Activated T-cell treated with anti-CD3 and anti-CD28 coated beads, Interleukin-2, amount 50 U/mL, for 72 hours (primary cell): ENCODE data around the gene GBP3. TPM values are rescaled to one million over a fixed set of nuclear protein-coding genes. Genes with fewer than 3 reads are reported as not detected.
"Not testable (repeated sequence)": the region's sequence is repeated elsewhere in the genome, so short reads cannot be mapped to it uniquely, and the experiment has no call there.

Experiments
- ATAC-seq, 2 donors: fragments of 150-1000 bp; cut with Tn5 transposase; replicated peaks in 1 of 2; 2 replicates each; pipeline ENCODE4 v1.10.0; 2021; ENCODE audit warnings: moderate library complexity in 2 of 2, mild to moderate bottlenecking in 1 of 2
- DNase-seq, 2 donors: peaks; one replicate each; pipeline ENCODE4 v3.0.0; 2021 to 2022; ENCODE audit warnings: mixed read lengths in 1 of 2
- H3K27ac Mint-ChIP-seq: one replicate; pipeline ENCODE4 v1.8.0; 2022; ENCODE audit warnings: mild to moderate bottlenecking, moderate library complexity, mixed read lengths
- H3K27me3 Mint-ChIP-seq: one replicate; pipeline ENCODE4 v1.8.0; 2022; ENCODE audit warnings: low read depth, mixed read lengths
- H3K36me3 Mint-ChIP-seq, 2 donors: one replicate each; pipeline ENCODE4 v1.8.0; 2022; ENCODE audit warnings: mixed read lengths in 2 of 2, mild to moderate bottlenecking in 1 of 2; ENCODE audit not compliant: insufficient read depth in 2 of 2
- H3K4me1 Mint-ChIP-seq: one replicate; pipeline ENCODE4 v1.8.0; 2022; ENCODE audit warnings: low read depth, mixed read lengths
- H3K4me3 Mint-ChIP-seq, 2 donors: one replicate each; pipeline ENCODE4 v1.8.0; 2022; ENCODE audit warnings: mild to moderate bottlenecking in 2 of 2, mixed read lengths in 2 of 2, moderate library complexity in 2 of 2
- H3K9me3 Mint-ChIP-seq, 2 donors: one replicate each; pipeline ENCODE4 v1.8.0; 2022; ENCODE audit warnings: mixed read lengths in 2 of 2
- total RNA-seq, 2 donors: library from RNA; stranded (reverse); gene quantifications; one replicate each; pipeline ENCODE4 v1.2.3, GENCODE V29; 2022

GBP3 gene
- 1 to 10 TPM; 7.1 to 9.0 TPM for total RNA-seq

GRCh38 chr1:89022167-89022959, at the start of gene GBP3:
Gene GBP3, minus strand, starts transcription at chr1:89022866. Its CDS starts 2,145 bp downstream, at chr1:89020721.
- H3K36me3 Mint-ChIP-seq: peaks cover 19 to 30% of the 10 kb centered on the region in 2 donors
- peak within 1 kb of the TSS; percentile 85 to 99 for H3K4me3 Mint-ChIP-seq
- peak within 1 kb of the TSS; percentile 98 for H3K27ac Mint-ChIP-seq
- H3K9me3 Mint-ChIP-seq: peaks cover 4 to 7% of the 10 kb centered on the region in 2 donors
- peaks cover 60% of the 10 kb centered on the region for H3K4me1 Mint-ChIP-seq
- no peaks in the 10 kb centered on the region for H3K27me3 Mint-ChIP-seq
- peak; percentile 84 to 85 for ATAC-seq
- no peak for DNase-seq

DNA sequence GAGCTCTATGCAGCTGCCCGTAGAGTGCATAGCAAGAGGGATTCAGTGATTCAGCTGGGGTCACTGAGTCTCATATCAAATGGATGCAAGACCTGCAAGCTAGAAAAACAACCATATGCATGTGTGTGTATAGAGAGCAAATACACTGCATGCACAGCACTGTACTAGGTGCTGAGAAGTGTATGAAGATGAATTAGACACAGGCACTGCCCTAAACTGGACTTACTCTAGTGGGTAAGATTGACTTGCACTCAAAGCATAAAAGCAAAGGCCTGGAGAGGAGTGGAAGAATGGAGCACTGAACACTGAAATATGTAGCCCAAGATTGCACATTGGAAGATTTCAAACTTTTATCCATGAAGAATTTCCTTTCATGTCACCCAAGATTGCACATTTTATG, 47.8 kb upstream of the GBP3 start:
- Mint-ChIP-seq H3K4me3 (peak overlapping the region; percentile 72 to 91), H3K36me3 (peaks cover 9 to 13% of the 10 kb centered on the region in 2 donors), H3K4me1 (peaks cover 31% of the 10 kb centered on the region), H3K27ac (peak overlapping the region; percentile 96), H3K27me3 (no peaks in the 10 kb centered on the region), H3K9me3 (peaks cover 8 to 15% of the 10 kb centered on the region in 2 donors)
- DNase-seq (no peak), ATAC-seq (peak; percentile 19 to 49)

GRCh38 chr1:89069951-89070350, 47.3 kb upstream of the GBP3 start:
- Mint-ChIP-seq H3K36me3 (peaks cover 11 to 15% of the 10 kb centered on the region in 2 donors), H3K4me1 (peaks cover 36% of the 10 kb centered on the region), H3K27me3 (no peaks in the 10 kb centered on the region), H3K9me3 (peaks cover 7 to 15% of the 10 kb centered on the region in 2 donors), H3K4me3 (peak overlapping the region; percentile 72 to 91), H3K27ac (peak overlapping the region; percentile 96)
- no peak for DNase-seq
- no peak for ATAC-seq

DNA sequence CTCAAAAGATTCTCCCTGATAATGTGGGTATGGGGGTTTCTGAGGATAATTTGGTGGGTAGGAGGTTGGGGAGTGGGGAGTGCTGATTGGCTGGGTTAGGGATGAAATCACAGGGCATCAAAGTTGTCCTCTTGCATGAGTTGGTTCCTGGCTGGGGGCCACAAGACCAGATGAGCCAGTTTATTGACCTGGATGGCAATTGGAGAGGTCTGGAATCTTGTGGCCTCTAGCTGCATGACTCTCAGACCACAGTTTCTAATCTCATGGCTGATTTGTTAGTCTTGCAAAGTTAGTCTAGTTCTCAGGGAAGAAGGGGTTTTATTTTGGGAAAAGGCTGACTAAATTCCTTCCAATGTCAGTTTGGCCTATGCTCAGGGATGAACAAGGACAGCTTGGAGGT, 45.6 kb upstream of the GBP3 start:
- Mint-ChIP-seq H3K36me3 (peaks cover 6 to 11% of the 10 kb centered on the region in 2 donors), H3K9me3 (peaks cover 0 to 3% of the 10 kb centered on the region in 2 donors), H3K4me1 (peaks cover 48% of the 10 kb centered on the region), H3K4me3 (peak overlapping the region in 1 of 2 donors; percentile 5), H3K27me3 (no peaks in the 10 kb centered on the region), H3K27ac (peak overlapping the region; percentile 31)
- DNase-seq (no peak), ATAC-seq (no peak)

DNA sequence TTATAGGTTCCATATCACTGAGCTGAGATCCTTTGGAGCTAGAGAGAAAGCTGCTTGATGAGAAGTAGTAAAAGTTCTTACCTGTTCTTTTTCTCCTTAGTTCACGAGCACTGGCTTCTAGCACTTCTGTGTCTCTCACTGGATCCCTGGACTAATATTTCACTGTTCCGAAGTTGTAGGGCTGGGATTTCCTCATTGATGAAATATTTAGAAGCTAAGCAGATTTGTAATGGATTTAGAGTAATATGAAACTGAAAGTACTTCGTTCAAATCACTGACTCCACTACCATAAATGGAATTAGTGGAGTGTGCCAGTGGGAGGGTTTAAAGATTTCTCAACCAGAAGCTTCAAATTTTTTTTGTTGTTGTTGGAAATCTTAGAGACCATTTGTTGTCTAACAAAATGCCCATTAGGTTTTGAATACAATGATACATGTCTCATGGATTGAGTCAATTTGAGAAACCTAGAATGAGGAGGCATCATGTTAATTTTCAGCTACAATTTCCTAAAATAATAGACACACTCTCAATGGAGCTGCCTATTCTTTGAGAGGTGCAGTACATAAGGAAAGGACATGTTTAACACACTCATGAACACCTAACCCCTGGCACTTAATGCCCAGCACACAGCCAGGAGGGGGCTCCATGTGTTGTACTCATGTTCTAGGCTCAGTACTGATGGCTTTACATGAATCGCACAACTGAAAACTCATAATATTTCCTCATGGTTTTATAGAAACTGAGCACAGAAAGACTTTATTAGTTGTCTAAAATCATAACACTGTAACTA, 42.6 kb upstream of the GBP3 start, which contains the start of gene GBP1:
Gene GBP1, minus strand, starts transcription at position 130 of the 790 bp plus-strand sequence. CDS start 1,974 bp downstream, outside the sequence.
- DNase-seq (peak in 1 of 2 donors; percentile 22), ATAC-seq (peak; percentile 67 to 74)
- peak within 1 kb of the TSS; percentile 100 for H3K27ac Mint-ChIP-seq
- H3K4me1 Mint-ChIP-seq: peaks cover 71% of the 10 kb centered on the region
- peak within 1 kb of the TSS; percentile 78 to 98 for H3K4me3 Mint-ChIP-seq
- no peaks in the 10 kb centered on the region for H3K27me3 Mint-ChIP-seq
- H3K36me3 Mint-ChIP-seq: peaks cover 9 to 13% of the 10 kb centered on the region in 2 donors
- no peaks in the 10 kb centered on the region for H3K9me3 Mint-ChIP-seq

DNA sequence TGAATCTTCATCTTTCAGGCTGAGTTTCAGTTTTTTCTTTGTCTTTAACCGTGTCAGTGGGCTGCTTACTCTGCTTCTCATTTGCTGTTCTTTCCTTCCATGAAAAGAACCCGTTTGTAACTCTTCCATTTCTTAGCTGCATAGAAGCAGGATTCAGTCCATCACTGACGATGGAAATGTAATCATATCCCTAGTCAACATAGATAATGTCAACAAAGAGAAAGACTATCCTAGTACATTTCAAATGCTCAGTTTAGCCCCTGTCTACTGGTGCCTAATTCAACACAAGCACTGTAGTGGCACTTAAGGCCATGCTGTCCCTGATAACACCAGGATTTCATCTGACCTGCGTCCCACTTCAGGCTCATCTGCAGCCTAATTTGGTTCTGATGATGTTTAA, 42.0 kb upstream of the GBP3 start:
- Mint-ChIP-seq H3K4me1 (peaks cover 65% of the 10 kb centered on the region), H3K27ac (peak overlapping the region; percentile 100), H3K4me3 (peak overlapping the region; percentile 78 to 98), H3K36me3 (peaks cover 9 to 16% of the 10 kb centered on the region in 2 donors), H3K9me3 (no peaks in the 10 kb centered on the region), H3K27me3 (no peaks in the 10 kb centered on the region)
- ATAC-seq: peak; percentile 50 to 61
- DNase-seq: no peak

GRCh38 chr1:89063094-89063493, 40.4 kb upstream of the GBP3 start:
- Mint-ChIP-seq H3K27ac (peak overlapping the region; percentile 100), H3K27me3 (no peaks in the 10 kb centered on the region), H3K9me3 (no peaks in the 10 kb centered on the region), H3K4me3 (peak overlapping the region; percentile 78 to 98), H3K4me1 (peaks cover 53% of the 10 kb centered on the region), H3K36me3 (peaks cover 13 to 25% of the 10 kb centered on the region in 2 donors)
- DNase-seq (no peak), ATAC-seq (no peak)

GRCh38 chr1:89060091-89060490, 37.4 kb upstream of the GBP3 start:
- H3K36me3 Mint-ChIP-seq: peaks cover 15 to 40% of the 10 kb centered on the region in 2 donors
- peaks cover 41% of the 10 kb centered on the region for H3K4me1 Mint-ChIP-seq
- no peaks in the 10 kb centered on the region for H3K9me3 Mint-ChIP-seq
- ATAC-seq (no peak), DNase-seq (no peak)
- H3K4me3 Mint-ChIP-seq: peak overlapping the region in 1 of 2 donors; percentile 95
- H3K27ac Mint-ChIP-seq: no peak overlapping the region
- H3K27me3 Mint-ChIP-seq: no peaks in the 10 kb centered on the region

GRCh38 chr1:89051955-89052312, 29.3 kb upstream of the GBP3 start:
- Mint-ChIP-seq H3K4me1 (peaks cover 6% of the 10 kb centered on the region), H3K27ac (no peak overlapping the region), H3K36me3 (peaks cover 12 to 45% of the 10 kb centered on the region in 2 donors), H3K27me3 (no peaks in the 10 kb centered on the region), H3K4me3 (no peak overlapping the region), H3K9me3 (no peaks in the 10 kb centered on the region)
- ATAC-seq (no peak), DNase-seq (no peak)

DNA sequence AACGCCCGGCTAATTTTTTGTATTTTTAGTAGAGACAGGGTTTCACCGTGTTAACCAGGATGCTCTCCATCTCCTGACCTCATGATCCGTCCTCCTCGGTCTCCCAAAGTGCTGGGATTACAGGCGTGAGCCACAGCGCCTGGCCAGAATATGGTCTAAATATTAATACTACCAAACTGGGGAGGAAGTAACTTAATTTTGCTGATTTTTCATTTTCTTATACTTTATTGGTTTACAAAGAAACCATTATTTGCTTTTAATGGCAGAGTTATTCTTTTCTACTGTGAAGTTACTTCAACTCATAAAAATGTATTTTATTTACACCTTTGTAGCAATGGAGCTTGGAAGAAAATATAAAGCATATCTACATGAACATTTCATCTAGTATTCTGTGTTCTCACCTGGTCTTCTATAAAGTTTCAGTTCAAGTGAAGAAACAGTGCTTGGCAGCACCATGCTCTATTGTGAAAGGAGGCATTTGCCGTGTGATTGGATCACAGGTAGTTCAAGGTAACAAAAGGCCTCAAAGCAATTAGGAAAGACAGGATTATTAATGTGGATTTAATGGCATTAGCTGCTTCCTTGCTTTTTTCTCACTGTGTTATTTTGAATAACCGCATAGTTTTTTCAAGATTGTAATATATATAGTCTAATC, 28.8 kb upstream of the GBP3 start:
- Mint-ChIP-seq H3K9me3 (no peaks in the 10 kb centered on the region), H3K4me3 (no peak overlapping the region), H3K27me3 (no peaks in the 10 kb centered on the region), H3K36me3 (peaks cover 12 to 40% of the 10 kb centered on the region in 2 donors), H3K27ac (no peak overlapping the region), H3K4me1 (peaks cover 6% of the 10 kb centered on the region)
- no peak for ATAC-seq
- no peak for DNase-seq

- H3K27me3 Mint-ChIP-seq: no peaks in the 10 kb centered on the region
- H3K4me3 Mint-ChIP-seq: no peak overlapping the region
- DNase-seq (no peak), ATAC-seq (no peak)
- H3K36me3 Mint-ChIP-seq: peaks cover 9 to 35% of the 10 kb centered on the region in 2 donors
- no peak overlapping the region for H3K27ac Mint-ChIP-seq
- H3K4me1 Mint-ChIP-seq: peaks cover 6% of the 10 kb centered on the region
- no peaks in the 10 kb centered on the region for H3K9me3 Mint-ChIP-seq
Measured at GRCh38 chr1:89050649-89051033, 28.0 kb upstream of the GBP3 start.

GRCh38 chr1:89049901-89050648, 27.4 kb upstream of the GBP3 start:
- H3K4me3 Mint-ChIP-seq, H3K4me1 Mint-ChIP-seq, H3K9me3 Mint-ChIP-seq, DNase-seq, H3K27me3 Mint-ChIP-seq, H3K27ac Mint-ChIP-seq, ATAC-seq: not testable (repeated sequence)
- H3K36me3 Mint-ChIP-seq: peaks cover 9 to 33% of the 10 kb centered on the region in 2 donors
